Gastroesophageal sphincter (tissue), 4 donors: Measurements from ENCODE around the gene MUC5AC. TPM values are rescaled to one million over a fixed set of nuclear protein-coding genes. Genes with fewer than 3 reads are reported as not detected.
"Not testable (repeated sequence)": the region's sequence is repeated elsewhere in the genome, so short reads cannot be mapped to it uniquely, and the experiment has no call there.

Source experiments
- ATAC-seq: fragments of 150-250 bp; one replicate; pipeline ENCODE4 v1.9.1; 2016; ENCODE audit warnings: mild to moderate bottlenecking, moderate library complexity
- H3K27ac ChIP-seq, 4 donors: fragments of 200-600 bp; sonication (generic) in 3 of 4; 1 replicate in 3 of 4; 2 replicates in 1 of 4; pipeline ENCODE4 v1.5.1; 2016 to 2019
- H3K27me3 ChIP-seq: fragments of 200-600 bp; sonication (generic); one replicate; pipeline ENCODE4 v1.5.1; 2019
- H3K36me3 ChIP-seq, 2 donors: fragments of 200-600 bp; sonication (generic); one replicate each; pipeline ENCODE4 v1.5.1; 2019; ENCODE audit warnings: control low read depth in 1 of 2
- H3K4me1 ChIP-seq, 3 donors: fragments of 200-600 bp; sonication (generic); 1 replicate in 2 of 3; 2 replicates in 1 of 3; pipeline ENCODE4 v1.5.1; 2016 to 2019; ENCODE audit warnings: control low read depth in 2 of 3
- H3K4me3 ChIP-seq, 2 donors: fragments of 200-600 bp; sonication (generic); one replicate each; pipeline ENCODE4 v1.5.1; 2019; ENCODE audit warnings: mild to moderate bottlenecking in 1 of 2, moderate library complexity in 1 of 2
- H3K9me3 ChIP-seq, 3 donors: fragments of 200-600 bp; sonication (generic); one replicate each; pipeline ENCODE4 v1.5.1; 2017 to 2019; ENCODE audit warnings: control low read depth in 2 of 3
- EP300 ChIP-seq: sonication (generic); formaldehyde crosslinking; IDR thresholded peaks from one replicate; pipeline ENCODE4 v1.6.1; 2017; ENCODE audit warnings: antibody characterized with exemption, mild to moderate bottlenecking
- POLR2A ChIP-seq, 2 donors: fragments of 450-650 bp; IDR thresholded peaks; one replicate each; pipeline ENCODE4 v1.6.1; 2017; ENCODE audit warnings: antibody characterized with exemption in 2 of 2, mild to moderate bottlenecking in 2 of 2, moderate library complexity in 1 of 2
- POLR2AphosphoS5 ChIP-seq: sonication (generic); formaldehyde crosslinking; IDR thresholded peaks from one replicate; pipeline ENCODE4 v1.6.1; 2017; ENCODE audit warnings: antibody characterized with exemption
- WGBS, 2 donors: methylation state at CpG; one replicate each; pipeline ENCODE4 v1.1.5; 2018; ENCODE audit warnings: low coverage in 1 of 2; 5-methylcytosine and 5-hydroxymethylcytosine counted together
- total RNA-seq, 4 donors: library from RNA; depleted of rRNA; stranded (reverse); fragments of >200 nt; gene quantifications; one replicate each; pipeline ENCODE4 v1.1.0, GENCODE V29; 2016
- TF ChIP-seq, protein P1 (sequence below), 4 experiments: fragments of 200-600 bp in 2 of 4; fragments of 450-650 bp in 2 of 4; sonication (generic) in 1 of 4; IDR thresholded peaks; one replicate each; pipeline ENCODE4 v1.5.1; 2017 to 2019; ENCODE audit warnings: antibody characterized with exemption in 4 of 4, mild to moderate bottlenecking in 2 of 4, moderate library complexity in 2 of 4

The MUC5AC gene
- total RNA-seq, 4 donors from 2014 or later = 0.02 to 0.31 TPM; not detected in 2

DNA sequence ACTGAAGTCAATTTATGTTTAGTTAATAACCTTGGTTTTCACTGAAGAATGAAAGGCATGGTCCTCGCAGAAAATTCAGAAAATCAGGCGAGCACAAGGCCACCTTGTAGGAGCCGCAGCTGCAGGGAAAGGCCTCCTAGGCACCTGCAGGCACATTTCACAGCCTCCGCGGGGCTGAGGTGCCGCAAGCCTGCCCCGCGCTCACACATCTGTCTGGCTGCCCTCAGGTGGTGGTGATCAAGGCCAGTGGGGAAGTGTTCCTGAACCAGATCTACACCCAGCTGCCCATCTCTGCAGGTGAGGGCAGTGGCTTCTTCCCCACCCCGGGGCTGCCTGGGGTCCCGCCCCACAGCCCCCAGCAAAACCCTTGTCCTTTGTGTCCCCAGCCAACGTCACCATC is 10.5 kb downstream of the MUC5AC start:
- TF ChIP-seq, protein P1, sequence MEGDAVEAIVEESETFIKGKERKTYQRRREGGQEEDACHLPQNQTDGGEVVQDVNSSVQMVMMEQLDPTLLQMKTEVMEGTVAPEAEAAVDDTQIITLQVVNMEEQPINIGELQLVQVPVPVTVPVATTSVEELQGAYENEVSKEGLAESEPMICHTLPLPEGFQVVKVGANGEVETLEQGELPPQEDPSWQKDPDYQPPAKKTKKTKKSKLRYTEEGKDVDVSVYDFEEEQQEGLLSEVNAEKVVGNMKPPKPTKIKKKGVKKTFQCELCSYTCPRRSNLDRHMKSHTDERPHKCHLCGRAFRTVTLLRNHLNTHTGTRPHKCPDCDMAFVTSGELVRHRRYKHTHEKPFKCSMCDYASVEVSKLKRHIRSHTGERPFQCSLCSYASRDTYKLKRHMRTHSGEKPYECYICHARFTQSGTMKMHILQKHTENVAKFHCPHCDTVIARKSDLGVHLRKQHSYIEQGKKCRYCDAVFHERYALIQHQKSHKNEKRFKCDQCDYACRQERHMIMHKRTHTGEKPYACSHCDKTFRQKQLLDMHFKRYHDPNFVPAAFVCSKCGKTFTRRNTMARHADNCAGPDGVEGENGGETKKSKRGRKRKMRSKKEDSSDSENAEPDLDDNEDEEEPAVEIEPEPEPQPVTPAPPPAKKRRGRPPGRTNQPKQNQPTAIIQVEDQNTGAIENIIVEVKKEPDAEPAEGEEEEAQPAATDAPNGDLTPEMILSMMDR (IDR thresholded peaks at IDR 0.05) = no peak
- TF ChIP-seq EP300 = no peak
- no peak for TF ChIP-seq POLR2A (IDR thresholded peaks at IDR 0.05)
- no peak for TF ChIP-seq POLR2AphosphoS5
- H3K27ac ChIP-seq = no peak overlapping the region
- WGBS, 2 donors = 93 to 100% methylated on average over 2 to 6 of the region's 11 CpGs

DNA sequence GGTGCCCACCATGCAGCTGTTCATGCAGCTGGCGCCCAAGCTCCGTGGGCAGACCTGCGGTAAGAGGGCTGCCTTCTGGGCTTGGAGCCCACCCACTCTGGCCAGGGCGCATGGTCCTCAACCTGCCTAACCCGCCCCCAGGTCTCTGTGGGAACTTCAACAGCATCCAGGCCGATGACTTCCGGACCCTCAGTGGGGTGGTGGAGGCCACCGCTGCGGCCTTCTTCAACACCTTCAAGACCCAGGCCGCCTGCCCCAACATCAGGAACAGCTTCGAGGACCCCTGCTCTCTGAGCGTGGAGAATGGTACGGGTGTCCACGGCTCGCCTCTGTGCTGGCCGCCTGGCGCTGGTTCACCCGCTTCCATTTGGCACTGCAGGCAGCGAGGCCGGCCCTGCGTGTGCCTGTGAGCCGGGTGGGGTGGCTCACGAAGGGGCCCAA is 11.0 kb downstream of the MUC5AC start:
- Histone ChIP-seq H3K4me3 (no peak overlapping the region), H3K36me3 (no peaks in the 10 kb centered on the region), H3K27ac (no peak overlapping the region), H3K27me3 (peaks cover 20% of the 10 kb centered on the region), H3K4me1 (no peaks in the 10 kb centered on the region), H3K9me3 (peaks cover 0 to 9% (median 0%) of the 10 kb centered on the region in 3 donors)
- no CpG with 5 or more reads among the region's 23 CpGs for WGBS, 2 donors
- peak; percentile 16 for ATAC-seq
- TF ChIP-seq POLR2AphosphoS5 (no peak), EP300 (no peak), POLR2A (IDR thresholded peaks at IDR 0.05) (no peak)
- TF ChIP-seq, protein P1 (IDR thresholded peaks at IDR 0.05) = no peak

More for the DNA sequence above, 10.5 kb downstream of the MUC5AC start:
- no peak for ATAC-seq
- peaks cover 25% of the 10 kb centered on the region for H3K27me3 ChIP-seq
- no peaks in the 10 kb centered on the region for H3K4me1 ChIP-seq
- H3K9me3 ChIP-seq = peaks cover 0 to 9% (median 0%) of the 10 kb centered on the region in 3 donors
- H3K4me3 ChIP-seq = no peak overlapping the region
- no peaks in the 10 kb centered on the region for H3K36me3 ChIP-seq

GRCh38 chr11:1171223-1171984 is 13.7 kb downstream of the MUC5AC start:
- H3K9me3 ChIP-seq = peaks cover 0 to 9% (median 0%) of the 10 kb centered on the region in 3 donors
- H3K27me3 ChIP-seq = peaks cover 19% of the 10 kb centered on the region
- 65 to 67% methylated on average over 2 of the region's 3 CpGs for WGBS, 2 donors
- no peak overlapping the region for H3K4me3 ChIP-seq
- H3K4me1 ChIP-seq = no peaks in the 10 kb centered on the region
- H3K27ac ChIP-seq = no peak overlapping the region
- ATAC-seq = no peak
- H3K36me3 ChIP-seq = no peaks in the 10 kb centered on the region
- TF ChIP-seq POLR2AphosphoS5 = no peak

GRCh38 chr11:1171985-1172728 is 14.4 kb downstream of the MUC5AC start:
- Histone ChIP-seq H3K4me3 (no peak overlapping the region), H3K27me3 (peaks cover 27% of the 10 kb centered on the region), H3K4me1 (no peaks in the 10 kb centered on the region), H3K27ac (no peak overlapping the region), H3K9me3 (peaks cover 0 to 9% (median 0%) of the 10 kb centered on the region in 3 donors), H3K36me3 (no peaks in the 10 kb centered on the region)
- TF ChIP-seq EP300 (no peak), POLR2AphosphoS5 (no peak), POLR2A (IDR thresholded peaks at IDR 0.05) (no peak)
- TF ChIP-seq, protein P1 (IDR thresholded peaks at IDR 0.05) = no peak
- WGBS, 2 donors = 79 to 93% methylated on average over 7 to 14 of the region's 22 CpGs
- ATAC-seq = no peak

GRCh38 chr11:1172729-1173117 is 15.0 kb downstream of the MUC5AC start:
- WGBS, 2 donors = 79 to 81% methylated on average over 4 of the region's 4 CpGs
- Histone ChIP-seq H3K27me3 (peaks cover 32% of the 10 kb centered on the region), H3K27ac (no peak overlapping the region), H3K9me3 (peaks cover 0 to 9% (median 0%) of the 10 kb centered on the region in 3 donors), H3K4me3 (no peak overlapping the region), H3K4me1 (no peaks in the 10 kb centered on the region), H3K36me3 (no peaks in the 10 kb centered on the region)
- TF ChIP-seq POLR2A (IDR thresholded peaks at IDR 0.05) (no peak), POLR2AphosphoS5 (no peak), EP300 (no peak)
- TF ChIP-seq, protein P1 (IDR thresholded peaks at IDR 0.05) = no peak
- no peak for ATAC-seq

DNA sequence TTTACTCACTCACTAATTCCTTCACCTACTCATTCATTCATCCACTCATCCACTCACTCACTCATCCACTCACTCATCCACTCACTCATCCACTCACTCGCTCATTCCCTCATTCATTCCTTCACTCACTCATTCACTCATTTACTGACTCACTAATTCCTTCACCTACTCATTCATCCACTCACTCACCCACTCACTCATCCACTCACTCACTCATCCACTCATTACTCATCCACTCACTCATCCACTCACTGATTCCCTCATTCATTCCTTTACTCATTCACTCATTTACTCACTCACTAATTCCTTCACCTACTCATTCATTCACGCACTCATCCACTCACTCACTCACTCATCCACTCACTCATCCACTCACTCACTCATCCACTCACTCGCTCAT is 15.6 kb downstream of the MUC5AC start:
- H3K4me1 ChIP-seq, H3K36me3 ChIP-seq, ATAC-seq, H3K4me3 ChIP-seq, H3K27ac ChIP-seq, H3K9me3 ChIP-seq: not testable (repeated sequence)
- WGBS, 2 donors = 85 to 91% methylated on average over 3 of the region's 3 CpGs
- peaks cover 39% of the 10 kb centered on the region for H3K27me3 ChIP-seq
